ENCODE measurements around the gene KRT82.
A peak's percentile ranks its signal among the peaks of the same experiment; 100 is the strongest.

Gene KRT82

DNA sequence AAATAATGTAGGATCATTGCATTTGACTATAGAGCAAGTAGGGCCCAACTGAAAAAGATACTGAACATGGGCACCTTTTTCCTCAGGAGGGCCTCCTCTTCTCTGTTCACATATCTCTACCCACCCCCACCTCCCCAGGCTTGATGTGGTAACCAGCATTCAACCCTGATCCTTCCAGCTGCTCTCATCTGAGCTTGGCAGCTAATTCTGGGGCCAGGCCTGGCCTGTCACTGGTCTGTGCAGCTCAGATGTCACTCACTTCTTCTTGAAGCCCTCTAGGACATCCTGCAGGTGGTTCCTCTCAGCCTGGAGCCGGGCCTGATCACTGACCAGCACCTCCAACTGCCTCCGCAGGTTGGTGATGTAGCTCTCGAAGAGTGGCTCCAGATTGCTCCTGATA, 22.8 kb downstream of the KRT82 start:
- no peak for DNase-seq (ENCODE audit: low read depth)

DNA sequence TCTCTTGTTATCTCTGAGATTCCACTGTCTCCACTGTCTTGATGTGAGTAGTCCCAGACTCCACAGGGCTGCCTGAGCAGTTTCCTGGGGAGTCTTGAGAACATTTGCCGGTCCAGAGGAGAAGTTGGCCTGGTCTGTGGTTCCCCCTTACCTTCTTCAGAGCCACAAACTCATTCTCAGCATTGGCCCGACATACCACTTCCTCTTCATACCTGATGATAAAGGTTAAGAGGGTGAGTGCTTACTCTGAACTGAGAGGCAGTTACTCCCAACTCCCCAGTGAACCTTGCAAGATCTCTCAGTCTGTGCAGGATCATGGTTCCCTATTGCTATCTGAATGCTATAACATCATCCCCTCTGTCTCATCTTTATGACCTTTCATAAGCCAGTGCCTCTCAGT, 23.3 kb downstream of the KRT82 start:
- no peak for DNase-seq (ENCODE audit: low read depth)

DNA sequence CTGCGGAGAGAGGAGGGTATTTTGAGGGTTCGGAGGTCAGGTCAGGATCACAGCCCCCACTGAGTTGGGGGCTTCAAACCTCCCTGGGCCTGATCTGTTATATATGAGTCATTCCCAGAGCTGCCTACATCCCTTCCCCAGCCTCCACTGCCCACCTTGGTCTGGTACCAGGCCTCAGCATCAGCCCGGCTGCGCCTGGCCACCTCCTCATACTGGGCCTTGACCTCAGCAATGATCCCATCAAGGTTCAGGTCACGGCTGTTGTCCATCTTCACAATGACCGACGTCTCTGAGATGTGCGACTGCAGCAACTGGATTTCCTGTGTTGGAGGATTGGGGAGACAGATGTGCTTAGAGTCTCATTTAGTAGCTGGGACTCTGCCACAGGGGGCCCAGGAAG, 24.9 kb downstream of the KRT82 start:
- DNase-seq (ENCODE audit: low read depth): no peak

DNA sequence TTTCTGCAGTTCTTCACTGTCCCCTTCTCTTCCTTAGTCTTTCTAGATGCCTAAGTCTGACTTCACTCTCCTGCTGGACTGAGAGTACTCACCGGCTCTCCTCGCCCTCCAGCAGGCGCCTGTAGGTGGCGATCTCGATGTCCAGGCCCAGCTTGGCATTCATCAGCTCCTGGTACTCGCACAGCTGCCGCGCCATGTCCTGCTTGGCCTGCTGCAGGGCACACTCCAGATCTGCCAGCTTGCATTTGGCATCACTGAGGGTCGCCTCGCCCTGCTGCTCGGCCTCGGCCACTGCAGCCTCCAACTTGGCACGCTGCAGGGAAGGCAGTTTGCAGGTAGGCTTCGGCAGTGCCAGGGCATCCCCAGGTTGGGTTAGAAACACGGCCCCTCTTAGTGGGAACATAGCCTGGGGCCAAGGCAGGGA, 25.9 kb downstream of the KRT82 start:
- DNase-seq (ENCODE audit: low read depth): no peak

DNA sequence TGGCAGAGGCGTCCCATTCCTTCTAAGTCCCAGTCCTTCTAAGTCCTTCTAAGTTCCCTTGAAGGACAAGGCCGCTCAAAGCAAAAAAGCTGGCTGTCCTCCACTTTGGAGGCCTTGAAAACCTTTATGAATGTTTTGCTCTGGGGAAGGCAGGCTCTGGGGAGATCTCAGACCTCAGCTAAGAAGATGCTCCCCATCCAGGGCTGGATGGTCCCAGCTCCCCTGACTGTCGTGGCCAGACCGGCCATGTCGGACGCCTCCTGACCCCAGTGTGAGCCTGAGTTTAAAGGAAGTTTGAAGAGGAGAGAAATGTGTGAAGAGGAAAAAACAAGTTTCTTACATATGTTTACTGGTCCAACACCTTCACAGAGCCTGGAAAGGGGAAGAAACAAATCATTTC, 26.6 kb downstream of the KRT82 start:
- no peak for DNase-seq (ENCODE audit: low read depth)

DNA sequence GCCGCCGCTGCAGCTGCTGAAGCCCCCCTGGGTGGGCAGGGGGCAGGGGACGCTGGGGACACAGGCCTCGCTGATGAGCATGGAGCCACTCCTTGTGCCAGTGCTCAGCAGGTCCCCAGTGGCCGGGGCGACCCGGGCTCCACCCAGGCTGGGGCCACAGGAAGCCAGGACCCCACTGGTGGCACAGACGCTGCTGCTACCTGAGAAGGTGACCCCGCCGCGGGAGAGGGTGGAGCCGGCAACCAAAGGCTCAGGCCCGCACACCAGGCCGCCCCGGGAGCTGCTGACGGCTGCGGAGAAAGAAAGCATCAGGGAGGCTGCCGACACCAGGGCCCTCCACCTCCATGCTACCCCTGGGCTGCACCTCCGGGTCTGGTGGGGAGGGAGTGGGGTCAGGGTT, 28.0 kb downstream of the KRT82 start:
- no peak for DNase-seq (ENCODE audit: low read depth)

DNA sequence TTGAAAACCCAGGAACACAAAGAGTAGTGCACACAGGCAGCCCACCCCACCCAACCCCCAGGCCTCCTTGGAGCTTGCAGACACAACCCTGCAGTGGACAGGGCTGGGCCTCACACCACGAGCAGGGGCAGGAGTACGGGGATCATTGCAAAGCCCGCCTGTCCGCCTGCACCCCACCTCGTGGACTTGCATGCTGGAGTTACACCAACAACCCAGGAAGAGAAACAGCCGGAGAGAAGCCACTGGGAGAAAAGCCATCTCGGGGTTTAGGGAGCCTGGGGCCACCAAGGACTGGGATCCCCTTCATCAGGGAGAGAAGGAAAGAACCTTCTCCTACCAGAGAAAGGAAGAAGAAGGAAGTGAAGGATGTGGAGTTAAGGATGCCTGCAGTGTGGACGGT, 28.9 kb downstream of the KRT82 start:
- no peak for DNase-seq (ENCODE audit: low read depth)

DNA sequence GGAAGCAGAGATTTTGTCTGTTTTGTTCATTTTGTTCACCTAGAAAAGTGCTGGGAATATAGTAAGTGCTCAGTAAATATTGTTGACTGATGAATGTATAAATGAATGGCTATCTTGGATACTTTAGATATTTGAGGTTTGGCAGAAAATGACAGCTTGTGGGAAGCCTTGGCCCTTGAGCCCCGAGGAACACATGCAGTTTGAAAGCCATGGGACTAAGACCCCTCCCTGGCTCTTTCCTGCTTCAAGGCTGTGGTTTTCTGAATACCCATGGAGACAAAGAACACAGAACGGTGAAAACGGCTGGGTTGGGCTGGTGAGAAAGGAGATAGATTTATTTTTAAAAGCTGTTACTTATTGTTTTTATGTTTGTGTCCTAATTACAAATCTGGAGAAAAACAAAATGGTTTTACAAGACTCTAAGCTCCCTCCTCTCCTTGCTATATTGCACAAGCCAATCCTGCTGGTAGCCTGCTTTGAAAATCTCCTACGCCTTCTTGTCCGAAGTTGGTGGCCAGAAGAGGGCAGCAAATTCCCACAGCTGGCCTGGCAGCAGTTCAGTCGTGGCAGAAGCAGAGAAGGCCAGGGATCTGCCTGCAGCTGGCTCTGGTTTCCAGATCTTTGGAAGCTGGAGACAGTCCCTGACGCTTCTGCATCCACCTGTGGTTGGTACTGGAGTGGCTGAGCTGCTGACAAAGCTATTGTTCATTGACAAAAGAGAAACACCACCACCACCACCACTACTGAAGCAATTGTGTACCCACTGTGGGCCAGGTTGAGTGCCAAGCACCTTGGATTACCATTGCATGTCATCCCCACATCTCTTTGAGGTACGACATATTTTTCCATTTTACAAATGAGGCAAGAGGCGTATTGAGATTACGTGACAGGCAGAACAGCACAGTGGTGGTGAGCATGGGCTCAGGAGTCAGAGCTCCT, 33.6 kb downstream of the KRT82 start:
- peak; percentile 27 for DNase-seq (ENCODE audit: low read depth)

DNA sequence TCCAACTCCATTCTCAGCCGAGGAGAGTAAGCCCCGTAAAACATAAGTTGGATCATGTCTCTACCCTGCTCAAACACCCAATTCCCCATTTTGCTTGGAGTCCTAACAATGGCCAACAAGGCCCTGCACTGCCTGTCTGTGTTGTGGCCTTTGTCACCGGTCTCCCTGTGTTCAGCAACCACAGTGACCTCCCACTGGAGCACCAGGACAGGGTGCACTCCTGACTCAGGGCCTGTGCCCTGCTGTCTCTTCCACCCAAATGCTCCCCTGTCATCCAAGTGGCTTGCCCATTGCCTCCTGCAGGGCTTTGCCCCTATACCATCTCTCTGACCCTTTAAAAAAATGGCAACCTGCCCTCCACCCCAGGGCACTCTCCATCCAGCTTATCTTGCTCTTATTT, 34.4 kb downstream of the KRT82 start:
- DNase-seq (ENCODE audit: low read depth): no peak

DNA sequence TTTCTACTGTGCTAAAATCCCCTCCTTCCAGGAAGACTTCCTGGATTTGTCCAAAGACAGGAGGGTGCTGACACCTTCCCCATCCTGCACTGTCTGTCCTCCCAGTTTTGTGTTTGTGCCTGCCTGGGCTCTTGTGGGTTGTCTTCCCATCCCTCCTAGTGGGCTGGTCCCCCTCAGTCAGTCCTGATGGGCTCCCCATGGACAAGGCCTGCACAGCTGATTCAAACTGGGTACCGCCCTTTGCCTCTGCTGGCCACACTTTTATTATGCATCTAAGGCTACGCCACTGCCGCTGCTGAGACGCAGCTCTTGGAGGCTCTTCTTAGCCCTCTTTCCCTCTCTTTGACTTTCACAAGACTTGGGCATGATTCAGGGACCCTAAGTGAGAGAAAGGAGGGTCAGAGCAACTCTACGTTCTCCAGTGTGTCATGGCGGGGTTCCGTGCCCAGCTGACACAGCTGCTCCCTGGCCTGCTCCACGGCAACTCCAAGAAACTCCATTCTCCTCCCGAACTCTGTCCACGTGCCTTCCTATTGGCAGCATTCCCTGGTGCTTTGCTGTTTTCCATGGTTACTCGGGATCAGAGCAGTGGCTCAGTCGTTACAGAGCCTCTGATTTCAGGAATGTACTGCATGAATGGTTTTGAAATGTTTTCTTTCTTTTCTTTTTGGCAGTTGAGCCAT, 35.1 kb downstream of the KRT82 start:
- DNase-seq (ENCODE audit: low read depth): no peak

DNA sequence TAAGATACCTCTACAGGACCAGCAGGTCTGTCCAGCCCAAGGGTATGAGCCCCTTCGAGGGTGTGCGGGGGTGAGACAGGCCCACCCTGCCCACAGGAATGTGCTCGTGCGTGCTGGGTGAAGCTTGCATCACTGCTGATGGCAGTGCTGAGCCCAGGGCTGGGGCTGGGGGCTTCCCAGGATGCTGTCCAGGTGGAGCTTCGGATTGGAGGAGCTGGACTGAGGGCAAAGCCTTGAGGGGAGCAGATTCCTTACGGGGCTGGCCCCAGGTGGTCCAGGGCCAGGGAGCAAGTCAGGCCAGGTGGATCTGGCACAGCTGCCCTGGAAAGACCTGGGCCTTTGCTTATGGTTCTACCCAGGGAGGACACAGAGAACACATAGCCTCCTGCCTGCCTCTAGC, 36.3 kb downstream of the KRT82 start:
- no peak for DNase-seq (ENCODE audit: low read depth)

DNA sequence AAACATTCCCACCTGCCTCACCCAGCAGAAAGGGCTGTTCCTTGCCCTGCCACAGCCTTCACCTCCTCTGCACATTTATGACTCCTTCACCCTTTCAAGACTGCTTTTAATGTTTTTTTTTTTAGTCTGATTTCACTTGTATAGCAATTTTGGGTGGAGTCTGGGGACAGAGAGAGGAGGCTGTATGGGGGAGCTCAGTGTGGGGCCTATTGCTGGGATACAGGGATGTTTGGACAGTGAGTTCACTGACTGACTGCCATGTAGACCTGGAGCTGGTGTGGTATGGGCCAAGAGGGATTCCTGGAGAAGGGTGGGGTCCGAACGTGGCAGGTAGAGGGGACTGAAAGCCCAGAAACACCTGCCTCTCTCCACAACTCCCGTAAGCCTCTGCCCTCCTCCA, 36.9 kb downstream of the KRT82 start:
- DNase-seq (ENCODE audit: low read depth): no peak

DNA sequence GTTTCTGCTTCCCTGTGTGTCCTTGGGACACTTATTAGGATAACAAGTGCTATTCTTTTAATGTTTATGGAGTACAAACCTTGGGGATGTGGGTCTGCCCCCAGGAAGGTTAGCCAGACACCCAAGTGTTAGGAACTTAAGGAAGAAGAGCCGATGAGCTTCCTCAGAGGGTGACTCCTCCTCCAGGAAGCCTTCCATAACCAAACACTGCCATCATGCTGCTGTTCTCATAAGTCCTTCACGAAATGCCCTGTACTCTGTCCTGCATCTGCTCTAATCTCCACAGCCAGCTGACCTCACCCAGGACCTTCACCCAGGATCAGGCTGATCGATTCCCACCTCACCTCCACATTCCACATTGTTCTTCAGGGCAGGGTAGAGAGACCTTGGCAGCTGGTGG, 37.6 kb downstream of the KRT82 start:
- DNase-seq (ENCODE audit: low read depth): no peak

DNA sequence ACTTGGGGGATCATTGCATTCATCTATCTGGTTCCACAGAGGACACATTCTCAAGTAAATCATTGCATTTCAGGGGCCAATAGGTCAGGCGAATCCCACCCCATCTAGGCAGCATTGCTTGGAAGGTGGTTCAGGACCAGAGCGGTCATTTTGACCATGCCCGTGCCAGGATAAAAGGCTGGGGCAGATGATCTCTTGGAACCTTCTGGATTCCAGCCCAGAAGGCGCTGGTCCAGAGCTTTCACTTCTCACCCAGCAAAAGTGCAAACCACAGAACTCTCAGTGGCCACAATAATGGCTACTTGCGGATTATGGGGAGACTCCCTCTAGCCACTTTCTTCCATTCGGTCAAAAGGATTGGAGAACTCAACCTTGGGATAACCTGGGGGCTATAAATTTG, 38.3 kb downstream of the KRT82 start:
- no peak for DNase-seq (ENCODE audit: low read depth)

DNA sequence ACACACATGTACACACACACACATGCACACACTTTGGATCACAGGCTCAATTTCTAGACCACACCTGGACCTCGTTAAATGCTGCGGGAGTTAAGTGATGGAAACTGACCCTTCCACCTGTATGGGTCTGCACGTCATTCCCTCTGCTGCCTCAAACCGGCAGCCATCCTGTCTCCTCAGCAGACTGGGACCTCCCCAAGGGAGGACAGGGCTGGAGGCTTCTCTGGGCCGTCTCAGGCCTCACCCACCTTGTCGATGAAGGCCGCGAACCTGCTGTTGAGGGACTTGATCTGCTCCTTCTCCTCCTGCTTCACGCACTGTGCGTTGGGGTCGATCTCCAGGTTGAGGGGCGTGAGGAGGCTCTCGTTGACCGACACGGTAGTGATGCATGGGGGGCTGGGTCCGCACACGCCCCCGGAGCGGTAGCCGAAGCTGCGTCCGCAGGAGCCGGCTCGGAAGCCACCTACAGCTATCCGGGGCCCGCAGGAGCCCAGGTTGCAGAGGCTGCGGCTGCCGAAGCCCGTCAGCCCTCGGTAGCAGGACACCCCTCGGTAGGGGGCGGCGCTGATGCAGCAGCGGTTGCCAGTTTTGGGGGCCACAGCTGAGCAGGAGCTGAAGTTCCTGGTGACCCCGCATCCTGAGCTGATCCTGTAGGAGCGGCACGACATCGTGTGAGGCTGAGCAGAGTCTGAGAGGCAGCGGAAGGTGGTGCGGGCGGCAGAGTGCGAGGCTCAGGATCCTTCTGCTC, 39.2 kb downstream of the KRT82 start, which contains the start of gene KRT85:
KRT85 (minus strand) TSS at position 744 of the 748 bp plus-strand sequence; CDS start at position 668, 76 bp downstream.
- DNase-seq (ENCODE audit: low read depth): no peak

DNA sequence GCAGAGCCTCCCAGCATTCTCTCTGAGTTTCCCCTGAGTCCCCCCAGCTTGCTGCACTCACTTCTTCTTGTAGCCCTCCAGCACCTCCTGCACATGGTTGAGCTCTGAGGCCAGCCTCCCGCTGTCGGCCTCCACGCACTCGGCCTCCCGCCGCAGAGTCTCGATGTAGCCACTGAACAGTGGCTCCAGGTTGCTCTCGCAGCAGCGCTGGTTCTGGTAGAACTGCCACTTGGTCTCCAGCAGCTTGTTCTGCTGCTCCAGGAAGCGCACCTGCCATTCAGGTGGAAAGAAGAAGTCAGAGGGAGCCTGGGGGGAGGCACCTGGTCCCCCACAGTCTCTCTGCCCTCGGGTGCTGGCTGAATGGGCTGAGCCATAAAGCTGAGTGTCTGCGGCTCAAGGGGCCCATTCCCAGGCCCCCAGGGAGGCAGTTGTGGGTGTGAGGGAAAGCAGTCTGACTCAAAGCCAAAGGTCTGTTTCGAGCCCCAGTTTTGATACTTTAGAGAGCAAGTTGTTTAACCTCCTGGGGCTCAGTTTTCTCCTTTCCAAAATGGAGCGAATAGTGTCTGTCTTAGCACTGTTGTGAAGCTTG, 41.1 kb downstream of the KRT82 start:
- DNase-seq (ENCODE audit: low read depth): no peak

DNA sequence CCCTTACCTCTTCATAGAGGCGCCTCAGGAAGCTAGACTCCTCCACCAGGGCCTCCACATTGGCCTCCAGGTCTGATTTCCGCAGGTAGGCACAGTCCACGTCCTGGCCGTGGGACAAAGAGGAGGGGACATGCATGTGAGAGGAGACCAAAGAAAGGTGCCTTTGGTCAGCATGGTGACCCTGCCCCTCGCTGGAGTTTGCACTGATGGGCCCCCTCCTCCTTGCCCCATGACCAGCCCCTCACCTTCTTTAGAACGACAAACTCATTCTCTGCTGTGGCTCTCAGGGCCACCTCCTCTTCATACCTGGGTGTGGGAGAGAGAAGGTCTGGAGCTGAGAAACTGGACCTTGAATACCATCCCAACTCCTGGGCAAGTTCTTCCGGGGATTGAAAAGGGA, 42.1 kb downstream of the KRT82 start:
- DNase-seq (ENCODE audit: low read depth): no peak

DNA sequence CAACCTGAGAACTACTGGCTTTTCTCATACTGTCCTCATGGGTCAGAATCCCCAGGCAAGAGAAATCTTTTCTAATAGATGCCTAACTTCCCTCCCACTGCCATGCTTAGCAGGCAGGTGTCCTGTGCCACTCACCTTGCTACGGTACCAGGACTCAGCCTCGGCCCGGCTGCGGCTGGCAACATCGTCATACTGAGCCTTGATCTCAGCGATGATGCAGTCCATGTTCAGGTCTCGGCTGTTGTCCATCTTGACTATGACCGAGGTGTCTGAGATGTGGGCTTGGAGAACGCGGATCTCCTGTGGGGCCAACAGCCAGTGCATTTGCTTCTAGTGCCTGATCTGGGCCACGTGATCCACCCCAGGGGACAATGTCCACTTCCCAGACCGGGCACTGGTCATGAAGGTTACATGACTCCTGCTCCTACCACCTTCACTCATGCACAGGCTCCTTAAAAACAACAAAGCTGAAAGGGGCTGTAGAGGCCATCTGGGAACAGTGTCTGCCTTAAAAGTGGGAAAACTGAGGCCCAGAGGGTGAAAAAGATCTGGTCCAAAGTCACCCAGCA, 42.9 kb downstream of the KRT82 start:
- DNase-seq (ENCODE audit: low read depth): no peak

DNA sequence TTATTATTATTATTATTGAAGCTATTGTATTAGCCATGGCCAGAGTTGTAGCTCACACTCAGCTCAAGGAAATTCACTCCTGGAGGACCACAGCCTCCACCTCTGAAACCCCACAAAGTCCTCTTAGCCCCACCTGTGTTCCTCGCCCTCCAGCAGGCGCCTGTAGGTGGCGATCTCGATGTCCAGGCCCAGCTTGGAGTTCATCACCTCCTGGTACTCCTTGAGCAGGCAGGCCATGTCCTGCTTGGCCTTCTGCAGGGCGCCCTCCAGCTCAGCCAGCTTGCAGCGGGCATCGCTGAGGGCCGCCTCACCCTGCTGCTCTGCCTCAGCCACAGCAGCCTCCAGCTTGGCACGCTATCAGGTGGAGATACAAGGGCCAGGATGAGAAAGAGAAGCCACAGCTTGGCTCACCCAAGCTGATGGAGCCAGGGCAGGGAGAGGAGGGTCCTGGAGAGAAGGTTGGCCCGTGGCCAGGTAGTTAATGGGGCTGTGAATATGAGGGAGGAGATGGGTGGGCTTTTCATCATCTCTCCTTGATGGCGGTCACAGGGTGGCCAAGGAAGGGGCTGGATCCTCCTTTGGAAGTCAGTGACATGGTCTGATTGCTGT, 43.9 kb downstream of the KRT82 start:
- no peak for DNase-seq (ENCODE audit: low read depth)

DNA sequence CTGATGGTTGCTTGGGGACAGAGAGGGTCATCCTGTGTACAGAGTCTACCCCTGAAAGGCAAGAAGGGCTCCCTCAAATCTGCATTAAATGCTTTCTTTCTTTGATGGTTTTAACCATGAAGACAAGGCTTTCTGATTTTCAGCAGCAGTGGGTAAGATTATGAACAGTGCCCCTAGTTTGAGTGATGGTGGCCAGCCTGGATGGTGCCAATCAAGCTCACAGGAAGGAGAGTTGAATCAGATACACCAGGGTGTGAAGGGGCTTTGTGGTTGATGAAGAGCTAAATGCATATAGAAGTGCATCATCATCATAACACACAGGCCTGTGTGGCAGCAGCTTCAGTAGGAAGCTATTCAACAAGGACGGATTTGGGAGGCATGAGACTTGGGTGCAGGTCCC, 44.6 kb downstream of the KRT82 start:
- DNase-seq (ENCODE audit: low read depth): no peak

DNA sequence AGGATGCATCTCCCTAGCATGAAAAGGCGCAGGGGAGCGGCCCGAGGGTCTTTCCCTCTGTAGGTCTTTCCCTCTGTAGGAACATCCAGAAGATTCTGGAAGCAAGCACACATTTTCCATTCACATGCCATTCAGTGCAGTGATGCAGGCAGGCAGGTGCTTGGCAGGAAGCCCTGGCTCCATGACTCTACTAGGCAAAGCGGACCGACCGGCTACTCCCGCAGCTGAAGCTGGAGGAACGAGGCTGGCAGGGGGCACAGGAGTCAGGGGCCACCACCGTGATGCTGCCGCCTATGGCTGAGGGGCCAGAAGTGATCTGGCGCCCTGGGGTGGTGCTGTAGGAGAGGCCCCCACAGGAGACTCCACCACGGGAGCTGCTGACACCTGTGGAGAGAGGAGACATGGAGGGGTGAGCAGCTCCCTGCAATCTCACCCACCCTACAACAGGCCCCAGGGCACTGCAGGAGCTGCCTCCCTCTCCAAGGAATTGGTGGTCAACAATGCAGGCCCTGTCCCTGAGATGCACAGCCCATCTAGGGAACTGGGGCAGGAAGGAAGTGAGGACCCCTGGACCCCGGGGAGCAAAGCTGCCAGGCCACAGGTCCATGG, 45.4 kb downstream of the KRT82 start:
- no peak for DNase-seq (ENCODE audit: low read depth)

Data from activated gamma-delta T cell treated with anti-CD3 and anti-CD28 coated beads, Interleukin-2, amount 50 U/mL, for 16 hours (primary cell).